ENCODE results near the gene ABCB7.
"Not testable (repeated sequence)": the region's sequence is repeated elsewhere in the genome, so short reads cannot be mapped to it uniquely, and the experiment has no call there.

ABCB7 gene

DNA sequence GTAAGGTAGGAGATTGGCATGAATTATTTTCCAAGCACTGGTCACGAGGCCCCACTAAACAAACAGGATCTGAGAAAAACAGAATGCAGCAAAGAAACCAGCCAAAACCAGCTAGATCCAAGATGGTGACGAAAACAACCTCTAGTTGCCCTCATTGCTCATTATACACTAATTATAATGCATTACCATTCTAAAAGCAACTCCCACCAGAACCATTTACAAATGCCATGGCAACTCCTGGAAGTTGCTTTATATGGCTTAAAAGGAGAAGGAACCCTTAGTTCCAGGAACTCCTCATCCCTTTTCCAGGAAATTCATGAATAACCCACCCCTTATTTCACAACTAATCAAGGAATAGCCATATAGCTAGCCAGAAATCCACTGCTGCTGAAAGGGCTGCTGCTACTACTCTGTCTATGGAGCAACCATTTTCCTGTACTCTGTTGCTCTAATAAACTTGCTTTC, 69.3 kb downstream of the ABCB7 start:
- no peak for DNase-seq

DNA sequence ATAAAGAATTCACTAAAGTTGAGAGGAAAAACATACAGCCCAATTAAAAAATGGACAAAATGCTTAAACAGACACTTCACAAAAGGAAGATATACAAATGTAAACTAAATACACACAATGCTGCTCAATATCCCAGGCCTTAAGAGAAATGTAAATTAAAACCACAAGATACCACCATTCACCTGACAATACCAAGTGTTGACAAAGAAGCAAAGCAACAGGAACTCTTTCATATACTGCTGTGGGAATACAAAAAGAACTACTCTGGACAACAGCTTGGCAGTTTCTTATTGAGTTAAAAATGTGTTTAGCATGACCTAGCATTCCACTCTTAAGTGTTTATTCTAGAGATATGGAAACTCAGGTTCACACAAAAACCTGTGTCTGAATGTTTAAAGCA, 71.3 kb downstream of the ABCB7 start:
- DNase-seq = no peak

GRCh38 chrX:75076429-75076828, 79.7 kb downstream of the ABCB7 start:
- no peak for DNase-seq

- DNase-seq = no peak
These were observed 81.6 kb downstream of the ABCB7 start for GRCh38 chrX:75074475-75074874.

DNA sequence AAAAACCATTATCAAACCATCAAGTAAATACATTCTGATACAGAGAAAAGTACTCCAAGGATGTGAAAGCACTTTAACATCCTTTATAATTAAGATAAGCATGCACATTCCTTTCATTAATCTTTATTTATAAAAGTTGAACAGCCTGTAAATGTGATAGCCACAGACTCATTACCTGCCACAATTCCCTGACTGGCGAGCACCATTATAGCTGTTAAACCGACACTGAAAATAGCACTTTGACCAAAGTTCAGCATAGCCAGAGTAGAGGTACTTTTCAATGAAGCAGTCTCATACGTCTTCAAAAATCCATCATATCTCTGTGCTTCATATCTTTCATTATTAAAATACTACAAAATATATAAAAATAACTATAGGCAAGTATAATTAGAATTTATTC, 84.7 kb downstream of the ABCB7 start:
- no peak for DNase-seq

GRCh38 chrX:75067931-75068330, 88.2 kb downstream of the ABCB7 start:
- DNase-seq = no peak

- no peak for DNase-seq
These were observed 94.4 kb downstream of the ABCB7 start for GRCh38 chrX:75061701-75062100.

GRCh38 chrX:75051047-75051446, 105.0 kb downstream of the ABCB7 start:
- DNase-seq = no peak

GRCh38 chrX:75045369-75045768, 110.7 kb downstream of the ABCB7 start:
- DNase-seq = no peak

DNA sequence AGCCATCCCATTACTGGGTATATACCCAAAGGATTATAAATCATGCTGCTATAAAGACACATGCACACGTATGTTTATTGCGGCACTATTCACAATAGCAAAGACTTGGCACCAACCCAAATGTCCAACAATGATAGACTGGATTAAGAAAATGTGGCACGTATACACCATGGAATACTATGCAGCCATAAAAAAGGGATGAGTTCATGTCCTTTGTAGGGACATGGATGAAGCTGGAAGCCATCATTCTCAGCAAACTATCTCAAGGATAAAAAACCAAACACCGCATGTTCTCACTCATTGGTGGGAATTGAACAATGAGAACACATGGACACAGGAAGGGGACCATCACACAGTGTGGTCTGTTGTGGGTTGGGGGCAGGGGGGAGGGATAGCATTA, 111.9 kb downstream of the ABCB7 start:
- DNase-seq = not testable (repeated sequence)

DNA sequence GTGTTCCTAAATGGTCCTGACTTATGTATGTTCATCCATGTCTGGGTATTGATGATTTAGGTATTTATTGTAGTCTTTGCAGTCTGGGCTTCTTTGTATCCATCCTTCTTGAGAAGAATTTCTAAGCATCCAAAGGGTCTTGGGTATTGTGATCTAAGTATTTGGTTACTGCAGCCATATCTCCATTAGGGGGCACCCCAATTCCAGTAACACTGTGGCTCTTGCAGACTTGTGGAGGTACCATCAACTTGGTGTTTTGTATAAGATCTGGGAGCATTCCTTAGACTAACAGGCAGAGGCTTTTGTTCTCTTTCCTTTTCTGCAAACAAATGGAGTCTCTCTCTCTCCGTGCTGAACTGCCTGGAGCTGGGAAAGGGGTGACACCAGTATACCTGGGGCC, 117.2 kb downstream of the ABCB7 start:
- no peak for DNase-seq
